Osteoblast (primary cell): ENCODE data around the gene XIRP2. TPM values are rescaled to one million over a fixed set of nuclear protein-coding genes. Genes with fewer than 3 reads are reported as not detected.

Experiments used
- DNase-seq: peaks from one replicate; pipeline ENCODE4 v3.0.0; 2011; ENCODE audit warnings: low spot score, mixed read lengths; ENCODE audit not compliant: insufficient read length; ENCODE audit errors: missing footprints
- H2AFZ ChIP-seq: 2 replicates; pipeline ENCODE4 v1.6.0; 2011; ENCODE audit warnings: mild to moderate bottlenecking, low read length
- H3K27ac ChIP-seq: 2 replicates; pipeline ENCODE4 v1.5.1; 2011; ENCODE audit warnings: mild to moderate bottlenecking, low read depth, low read length, moderate library complexity
- H3K27me3 ChIP-seq: 2 replicates; pipeline ENCODE4 v1.6.0; 2012; ENCODE audit warnings: mild to moderate bottlenecking, control low read depth, inconsistent platforms, low read length, moderate library complexity; ENCODE audit not compliant: insufficient read depth
- H3K36me3 ChIP-seq: 2 replicates; pipeline ENCODE4 v1.5.1; 2011; ENCODE audit warnings: mild to moderate bottlenecking, low read length, control low read depth, moderate library complexity; ENCODE audit not compliant: insufficient read depth
- H3K4me1 ChIP-seq: 2 replicates; pipeline ENCODE4 v1.5.1; 2011; ENCODE audit warnings: mild to moderate bottlenecking, low read length, control low read depth, moderate library complexity; ENCODE audit not compliant: insufficient read depth
- H3K4me2 ChIP-seq: 2 replicates; pipeline ENCODE4 v1.6.0; 2011; ENCODE audit warnings: mild to moderate bottlenecking, low read length; ENCODE audit not compliant: insufficient read depth
- H3K4me3 ChIP-seq: fragments of 200-600 bp; sonication (generic); 3 replicates; pipeline ENCODE4 v1.5.1; 2012; ENCODE audit warnings: mild to moderate bottlenecking, low read length, inconsistent platforms; ENCODE audit not compliant: insufficient read depth
- H3K79me2 ChIP-seq: 2 replicates; pipeline ENCODE4 v1.6.0; 2012; ENCODE audit warnings: mild to moderate bottlenecking, low read length, control low read depth, inconsistent platforms; ENCODE audit not compliant: insufficient read depth
- H3K9me3 ChIP-seq: 2 replicates; pipeline ENCODE4 v1.5.1; 2011; ENCODE audit warnings: low read depth, low read length, control low read depth
- H4K20me1 ChIP-seq: 2 replicates; pipeline ENCODE4 v1.6.0; 2012; ENCODE audit warnings: mild to moderate bottlenecking, low read length, control low read depth; ENCODE audit not compliant: insufficient read depth
- CTCF ChIP-seq: IDR thresholded peaks from 2 replicates; pipeline ENCODE4 v1.5.1; 2011; ENCODE audit warnings: mild to moderate bottlenecking, low read depth, low read length, moderate library complexity; ENCODE audit errors: extremely low read depth
- total RNA-seq: library from RNA; depleted of rRNA; stranded (reverse); fragments of >200 nt; gene quantifications from 2 replicates; pipeline ENCODE4 v1.2.3, GENCODE V29; 2012

Gene XIRP2
- total RNA-seq, 1 donor: not detected

- no peaks in the 10 kb centered on the region for H3K27me3 ChIP-seq
- H3K9me3 ChIP-seq: no peaks in the 10 kb centered on the region
- no peak overlapping the region for H3K27ac ChIP-seq
- H4K20me1 ChIP-seq: no peaks in the 10 kb centered on the region
- H3K4me2 ChIP-seq: no peak overlapping the region
- no peaks in the 10 kb centered on the region for H3K4me1 ChIP-seq
- no peak for DNase-seq
- H3K4me3 ChIP-seq: no peak overlapping the region
- H2AFZ ChIP-seq: no peak overlapping the region
- no peaks in the 10 kb centered on the region for H3K79me2 ChIP-seq
- H3K36me3 ChIP-seq: no peaks in the 10 kb centered on the region
- no peak for TF ChIP-seq CTCF
Observed at GRCh38 chr2:167110345-167110744, 222.1 kb downstream of the XIRP2 start.

GRCh38 chr2:167114018-167114417 is 225.7 kb downstream of the XIRP2 start:
- no peaks in the 10 kb centered on the region for H3K27me3 ChIP-seq
- H3K4me1 ChIP-seq: no peaks in the 10 kb centered on the region
- H2AFZ ChIP-seq: peak overlapping the region; percentile 11
- H3K27ac ChIP-seq: no peak overlapping the region
- H3K36me3 ChIP-seq: no peaks in the 10 kb centered on the region
- H3K9me3 ChIP-seq: no peaks in the 10 kb centered on the region
- no peaks in the 10 kb centered on the region for H4K20me1 ChIP-seq
- H3K79me2 ChIP-seq: no peaks in the 10 kb centered on the region
- H3K4me3 ChIP-seq: no peak overlapping the region
- H3K4me2 ChIP-seq: peak overlapping the region; percentile 4
- TF ChIP-seq CTCF: no peak
- no peak for DNase-seq

- no peak overlapping the region for H2AFZ ChIP-seq
- no peak for DNase-seq
- H4K20me1 ChIP-seq: no peaks in the 10 kb centered on the region
- TF ChIP-seq CTCF: no peak
- H3K4me3 ChIP-seq: no peak overlapping the region
- H3K4me2 ChIP-seq: no peak overlapping the region
- H3K9me3 ChIP-seq: no peaks in the 10 kb centered on the region
- no peaks in the 10 kb centered on the region for H3K36me3 ChIP-seq
- H3K27ac ChIP-seq: no peak overlapping the region
- H3K27me3 ChIP-seq: no peaks in the 10 kb centered on the region
- no peaks in the 10 kb centered on the region for H3K79me2 ChIP-seq
- H3K4me1 ChIP-seq: no peaks in the 10 kb centered on the region
Observed at GRCh38 chr2:167115541-167115940, 227.3 kb downstream of the XIRP2 start.

- Histone ChIP-seq H4K20me1 (no peaks in the 10 kb centered on the region), H3K27me3 (no peaks in the 10 kb centered on the region), H3K27ac (no peak overlapping the region), H3K79me2 (no peaks in the 10 kb centered on the region), H3K4me2 (no peak overlapping the region), H3K4me3 (no peak overlapping the region), H3K4me1 (no peaks in the 10 kb centered on the region), H2AFZ (no peak overlapping the region), H3K36me3 (no peaks in the 10 kb centered on the region), H3K9me3 (no peaks in the 10 kb centered on the region)
- DNase-seq: no peak
- no peak for TF ChIP-seq CTCF
Observed at GRCh38 chr2:167122389-167122788, 234.1 kb downstream of the XIRP2 start.
